Measurements from ENCODE around the gene CTRB2.
"Not testable (repeated sequence)": the region's sequence is repeated elsewhere in the genome, so short reads cannot be mapped to it uniquely, and the experiment has no call there.

Gene CTRB2

DNA sequence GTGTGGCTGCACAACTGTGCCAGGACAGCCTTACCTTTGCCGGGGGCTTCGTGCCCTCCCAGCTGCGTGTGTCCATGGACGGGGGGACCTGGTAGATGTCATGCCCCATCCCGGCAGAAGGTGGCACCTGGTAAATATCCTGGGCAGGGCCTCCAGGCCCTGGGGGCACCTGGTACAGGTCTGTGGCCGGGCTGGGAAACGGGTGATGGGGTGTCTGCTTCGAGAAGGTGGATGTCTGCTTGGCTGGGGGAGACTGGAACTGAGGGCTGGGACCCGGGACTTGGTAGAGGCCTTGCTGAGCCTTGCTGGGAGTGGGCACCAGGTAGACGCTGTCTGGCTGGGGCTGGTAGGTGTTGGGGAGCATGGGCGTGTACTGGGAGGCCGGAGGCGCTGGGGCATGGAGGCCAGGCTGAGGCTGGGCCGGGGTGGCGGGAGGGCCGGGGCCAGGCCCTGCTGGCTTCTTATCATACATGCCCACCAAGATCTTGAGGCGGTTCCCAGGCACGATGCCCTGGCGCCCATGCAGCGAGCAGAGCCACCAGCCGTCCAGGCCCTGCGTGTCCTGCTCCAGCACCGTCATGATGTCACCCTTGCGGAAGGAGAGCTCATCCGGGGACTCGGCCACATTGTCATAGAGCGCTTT, 35.6 kb upstream of the CTRB2 start:
- in situ Hi-C loops (cut with MboI; ENCODE audit: low sequenced_read_pairs): not testable (repeated sequence)

DNA sequence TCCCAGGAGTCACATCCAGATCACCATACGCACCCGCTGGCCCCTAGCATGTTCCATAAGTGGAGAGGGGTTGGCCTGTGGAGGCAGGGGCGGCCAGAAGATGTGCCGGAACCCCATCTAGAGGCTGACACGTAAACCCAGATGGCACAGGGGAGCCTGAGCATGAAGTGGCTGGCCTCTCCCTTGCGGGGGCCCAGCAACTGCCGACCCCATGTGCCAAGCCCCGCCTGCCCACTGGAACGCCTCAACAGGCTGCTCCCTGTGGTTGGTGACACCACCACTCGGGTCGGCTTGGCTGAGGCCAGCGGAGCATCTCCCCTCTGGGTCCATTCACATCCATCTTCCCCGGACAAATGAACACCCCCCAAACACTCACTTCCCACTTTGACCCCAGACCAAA, 35.0 kb upstream of the CTRB2 start:
- in situ Hi-C loops (cut with MboI; ENCODE audit: low sequenced_read_pairs): no loop called here

DNA sequence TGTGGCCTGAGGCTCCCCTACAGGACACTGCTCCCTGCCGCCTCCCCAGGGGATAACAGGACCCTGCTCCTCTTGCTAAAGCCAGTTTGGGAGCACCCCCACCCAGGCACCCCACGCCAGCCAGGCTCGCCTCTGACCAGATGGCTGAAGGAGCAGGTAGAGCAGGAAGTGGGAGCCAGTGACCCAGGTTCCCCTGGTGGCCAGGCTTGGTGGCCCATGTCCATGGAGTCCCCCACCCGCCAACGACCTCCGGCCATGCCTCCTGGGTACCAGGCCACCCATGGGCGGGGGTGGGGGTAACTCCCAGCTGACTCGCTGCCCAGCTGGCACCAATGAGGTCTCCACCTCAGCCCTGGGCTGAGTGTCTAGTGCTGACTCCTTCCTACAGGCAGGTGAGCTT, 34.5 kb upstream of the CTRB2 start:
- in situ Hi-C loops (cut with MboI; ENCODE audit: low sequenced_read_pairs): no loop called here

DNA sequence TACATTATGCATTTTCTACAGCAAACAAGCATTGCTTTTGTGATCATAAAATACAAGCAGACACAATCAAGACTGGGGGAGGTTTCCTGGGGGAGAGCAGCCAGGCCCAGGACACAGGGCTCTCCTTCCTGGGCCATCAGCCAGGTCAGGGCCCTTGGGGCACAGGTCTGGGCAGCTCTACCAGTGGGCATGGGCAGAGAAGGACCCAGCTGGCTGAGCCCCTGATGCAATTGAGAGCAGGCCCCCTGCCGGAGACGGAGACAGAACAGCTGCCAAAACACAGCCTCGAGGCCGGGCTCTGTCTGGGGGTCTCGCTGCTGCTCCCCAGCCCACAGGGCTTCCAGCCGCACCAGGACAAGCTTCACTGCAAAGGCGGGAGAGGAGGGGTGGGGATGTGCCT, 33.7 kb upstream of the CTRB2 start:
- in situ Hi-C loops (cut with MboI; ENCODE audit: low sequenced_read_pairs): not testable (repeated sequence)

DNA sequence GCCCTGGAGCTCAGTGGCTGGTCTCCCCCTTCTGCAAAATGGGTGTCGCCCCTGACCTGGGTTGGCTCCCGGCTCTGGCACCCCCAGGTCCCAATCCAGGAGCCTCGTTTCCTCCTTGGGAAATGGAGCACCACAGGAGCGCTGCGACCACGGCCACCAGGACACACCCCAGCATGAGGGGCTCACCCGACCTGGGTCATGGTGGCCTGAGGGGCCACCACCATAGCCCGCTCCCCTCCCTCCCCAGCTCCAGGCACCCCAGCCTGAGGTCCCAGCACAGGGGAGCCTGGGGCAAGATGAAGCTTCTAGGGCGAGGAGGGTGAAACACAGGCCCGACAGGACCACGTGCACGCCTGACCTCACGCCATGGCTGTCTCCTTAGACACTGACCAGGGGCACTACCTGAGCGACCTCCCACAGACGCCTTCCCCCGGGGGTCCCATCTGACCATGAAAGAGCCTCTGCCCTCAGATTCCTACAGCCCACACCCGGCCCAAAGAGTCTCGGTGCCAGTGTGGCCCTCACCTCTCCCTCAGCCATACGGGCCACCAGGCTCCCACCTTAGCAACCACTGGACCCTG, 32.7 kb upstream of the CTRB2 start:
- in situ Hi-C loops (cut with MboI; ENCODE audit: low sequenced_read_pairs): no loop called here

DNA sequence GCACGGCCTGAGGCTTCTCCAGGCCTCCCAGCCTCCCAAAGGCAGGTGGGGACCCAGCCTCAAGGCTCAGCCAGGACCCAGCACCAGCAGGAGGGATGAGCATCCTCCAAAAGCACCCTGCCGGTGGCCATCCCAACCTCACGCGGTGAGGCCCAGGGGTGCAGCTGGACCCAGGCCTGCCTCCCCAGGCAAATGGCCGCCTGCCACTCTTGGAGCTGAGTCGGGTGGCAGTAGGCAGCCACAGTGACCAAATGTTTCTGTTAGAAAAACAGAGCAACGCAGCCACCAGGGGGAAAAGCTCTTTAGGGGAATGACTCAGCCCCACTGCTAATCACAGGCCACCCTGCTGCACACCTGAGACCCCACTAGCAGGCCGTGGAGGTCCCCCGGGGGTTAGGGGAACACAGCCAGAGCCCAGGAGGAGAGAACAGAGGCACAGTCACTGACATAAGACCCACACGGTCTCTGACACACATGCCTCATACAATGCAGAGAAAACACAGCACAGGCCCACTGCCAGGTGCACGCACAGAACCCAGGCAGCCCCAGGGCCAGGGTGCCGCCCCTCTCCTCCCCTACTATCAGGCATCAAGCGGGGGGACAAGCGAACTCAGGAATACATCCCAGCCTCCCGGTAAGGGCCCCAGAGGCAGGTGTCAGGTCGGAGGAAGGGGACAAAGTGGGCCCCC, 32.0 kb upstream of the CTRB2 start:
- in situ Hi-C loops (cut with MboI; ENCODE audit: low sequenced_read_pairs): no loop called here

DNA sequence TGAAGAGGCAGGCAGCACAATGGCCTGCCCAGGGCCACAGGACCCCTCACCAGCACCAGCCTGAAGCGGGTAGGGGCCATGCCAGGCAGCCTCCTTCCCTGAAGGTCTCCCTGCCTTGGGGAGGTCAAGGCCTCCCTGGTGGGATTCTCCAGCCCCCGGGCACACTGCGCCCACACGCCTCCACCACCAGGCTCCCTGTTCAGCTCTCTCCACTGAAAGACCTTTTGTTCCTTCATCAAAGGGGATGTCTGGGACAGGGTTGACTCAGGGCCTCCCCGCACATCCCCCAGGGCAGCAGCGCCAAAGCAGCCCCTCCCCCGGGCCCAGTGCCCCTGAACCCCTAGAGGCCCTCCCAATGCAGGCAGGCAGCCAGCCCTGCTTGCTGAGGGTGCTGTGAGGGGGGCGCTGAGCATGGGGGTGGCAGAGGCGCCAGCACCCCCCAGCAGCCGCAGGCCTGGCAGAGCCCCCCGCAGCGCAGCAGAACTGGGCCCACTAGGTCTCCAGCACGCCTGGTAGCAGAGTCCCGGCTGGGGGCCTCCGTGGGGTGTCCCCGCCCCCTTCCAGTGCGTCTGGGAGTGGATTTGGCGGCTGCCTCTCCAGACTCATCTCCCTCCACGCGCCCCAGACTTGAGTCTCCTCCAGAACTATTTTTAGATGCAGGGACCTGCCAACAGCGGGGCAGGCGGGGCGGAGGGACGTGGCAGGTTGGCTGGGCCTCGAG, 31.3 kb upstream of the CTRB2 start:
- in situ Hi-C loops (cut with MboI; ENCODE audit: low sequenced_read_pairs): no loop called here

DNA sequence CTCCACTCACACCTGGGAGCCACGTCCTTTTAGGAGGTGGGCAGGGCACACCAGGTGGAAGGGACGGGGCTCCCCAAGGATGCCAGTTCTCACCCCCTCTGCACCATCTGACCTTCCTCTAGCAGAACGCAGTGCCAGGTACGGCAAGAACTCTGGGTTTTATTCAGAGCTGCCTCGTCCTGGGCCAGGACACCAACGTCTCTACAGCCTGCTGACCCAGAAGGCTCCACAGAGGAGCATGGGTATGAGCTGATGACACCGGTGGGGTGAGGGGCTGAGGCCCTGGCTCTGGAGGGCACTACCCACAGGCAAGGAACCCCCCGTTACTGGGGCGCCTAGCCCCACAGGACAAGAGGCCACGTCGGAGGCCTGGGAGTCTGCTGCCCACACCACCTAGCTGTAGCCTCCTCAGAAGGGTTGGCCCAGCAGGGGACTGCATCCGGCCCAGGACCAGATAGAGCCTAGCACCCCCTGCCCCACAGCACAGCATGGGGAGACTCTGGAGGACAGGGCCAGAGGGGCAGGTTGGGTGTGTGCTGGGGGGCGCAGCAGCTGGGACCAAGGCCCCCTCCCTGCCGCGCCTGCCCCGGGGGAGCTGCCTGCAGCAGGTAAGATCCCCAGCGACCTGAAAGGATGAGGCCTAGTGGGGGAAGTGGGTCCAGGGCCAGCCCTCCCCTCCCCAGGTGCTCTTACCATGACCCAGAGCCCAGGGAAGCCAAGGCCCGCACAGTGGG, 30.6 kb upstream of the CTRB2 start:
- in situ Hi-C loops (cut with MboI; ENCODE audit: low sequenced_read_pairs): no loop called here

DNA sequence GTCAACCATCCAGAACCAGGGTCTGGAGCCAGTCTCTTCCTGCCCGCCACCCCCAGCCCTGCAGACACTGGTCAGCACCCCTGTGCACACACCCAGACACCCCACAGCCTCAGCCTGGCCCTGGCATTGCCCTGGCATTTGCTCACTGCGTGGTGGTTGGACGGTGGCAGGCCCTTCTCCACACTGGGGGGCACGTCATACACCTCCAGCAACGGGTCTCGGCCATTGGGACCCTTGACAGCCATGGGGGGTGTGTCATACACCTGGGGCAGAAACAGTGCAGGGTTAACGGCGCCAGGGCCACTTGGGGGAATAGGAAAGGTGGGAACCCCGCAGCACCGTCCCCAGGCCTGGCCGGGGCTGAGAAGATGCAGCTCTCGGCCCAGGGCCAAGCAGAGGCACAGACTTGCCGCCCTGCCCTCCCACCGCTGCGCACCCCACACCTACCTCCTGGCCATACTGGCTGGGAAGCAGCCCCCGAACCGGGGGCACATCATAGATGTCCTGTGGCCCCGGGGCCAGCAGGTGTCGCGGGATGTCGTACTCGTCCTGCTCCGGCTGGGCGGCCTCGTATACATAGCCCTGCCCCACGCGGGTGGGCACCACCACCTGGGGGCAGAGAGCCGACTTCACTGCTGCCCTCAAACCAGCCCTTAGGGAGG, 29.9 kb upstream of the CTRB2 start:
- in situ Hi-C loops (cut with MboI; ENCODE audit: low sequenced_read_pairs): no loop called here

DNA sequence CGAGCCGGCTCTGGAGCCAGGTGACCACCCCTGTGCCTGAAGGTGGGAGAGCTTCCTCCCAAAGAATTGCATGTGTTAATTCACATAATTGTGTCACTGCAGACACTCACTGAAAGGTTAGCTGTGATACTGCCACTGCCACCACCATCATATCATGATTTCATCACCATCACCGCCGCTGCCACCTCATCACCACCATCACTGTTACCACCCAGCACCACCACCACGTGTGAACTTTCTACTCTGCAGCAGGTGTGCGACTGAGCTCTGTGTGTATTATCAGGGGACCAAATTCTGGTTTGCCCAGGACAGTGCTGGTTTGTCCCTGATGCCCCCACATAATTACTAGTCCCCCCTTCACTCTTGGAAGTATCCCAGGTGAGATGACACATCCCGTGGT, 29.3 kb upstream of the CTRB2 start:
- in situ Hi-C loops (cut with MboI; ENCODE audit: low sequenced_read_pairs): no loop called here

DNA sequence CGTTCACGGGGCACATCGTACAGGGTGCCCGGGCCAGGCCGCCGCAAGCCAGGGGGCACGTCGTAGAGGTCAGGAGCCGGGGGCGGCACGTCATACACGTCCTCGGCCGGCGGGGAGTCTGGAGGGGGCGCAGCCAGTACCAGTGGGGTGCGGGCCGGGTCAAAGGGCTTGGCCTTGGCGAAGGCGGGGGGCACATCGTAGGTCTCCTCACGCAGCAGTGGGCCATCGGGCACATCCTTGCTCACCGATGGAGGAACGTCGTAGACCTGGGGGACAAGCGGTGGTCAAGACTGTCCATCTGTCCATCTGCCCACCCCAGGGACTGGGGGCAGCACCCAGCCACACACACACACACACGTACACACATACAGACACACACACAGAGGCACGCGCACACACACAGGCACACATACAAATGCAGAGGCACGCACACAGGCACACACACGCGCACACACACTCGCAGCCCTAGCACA, 28.8 kb upstream of the CTRB2 start:
- in situ Hi-C loops (cut with MboI; ENCODE audit: low sequenced_read_pairs): no loop called here

DNA sequence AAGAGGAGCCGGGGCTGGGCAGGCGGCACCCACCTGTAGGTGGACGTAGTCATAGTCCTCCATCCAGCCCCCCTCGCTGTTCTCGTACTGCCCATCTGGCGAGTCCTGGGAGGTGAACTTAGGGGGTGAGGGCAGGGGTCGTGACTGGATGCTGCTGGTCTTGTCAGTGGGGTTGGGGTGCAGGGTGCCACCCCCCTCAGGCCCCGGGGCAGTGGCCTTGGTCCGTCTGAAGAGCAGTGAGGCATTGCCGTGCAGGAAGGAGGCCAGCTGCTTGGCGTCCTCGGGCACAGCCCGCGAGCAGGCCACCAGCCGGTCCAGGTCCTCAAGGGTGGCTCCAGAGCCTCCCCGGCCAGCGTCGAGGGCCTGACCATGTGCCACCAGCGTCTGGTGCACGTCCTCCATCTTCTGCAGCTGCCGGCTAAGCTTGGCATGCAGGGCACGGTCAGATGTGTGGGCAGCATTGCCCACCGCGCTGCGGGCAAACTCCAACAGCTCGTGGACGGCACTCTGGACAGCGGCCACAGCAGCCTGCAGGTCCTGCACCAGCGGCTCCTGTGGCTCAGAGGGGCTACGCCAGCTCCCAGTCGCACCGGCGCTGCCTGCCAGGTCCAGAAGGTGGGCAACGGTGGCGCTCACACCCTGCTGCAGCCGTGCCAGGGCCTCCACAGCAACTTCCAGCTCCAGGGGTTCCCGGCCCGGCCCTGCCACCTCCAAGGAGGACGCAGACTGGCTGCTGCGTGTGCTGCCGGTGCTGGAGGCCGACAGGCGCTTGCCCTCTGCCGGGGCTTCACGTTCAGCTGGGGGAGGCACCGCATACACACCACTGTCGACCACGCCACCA, 28.1 kb upstream of the CTRB2 start:
- in situ Hi-C loops (cut with MboI; ENCODE audit: low sequenced_read_pairs): loop anchor here (5.0 kb wide), 1 partner anchor 152 kb away; no protein-coding TSS in a partner anchor

DNA sequence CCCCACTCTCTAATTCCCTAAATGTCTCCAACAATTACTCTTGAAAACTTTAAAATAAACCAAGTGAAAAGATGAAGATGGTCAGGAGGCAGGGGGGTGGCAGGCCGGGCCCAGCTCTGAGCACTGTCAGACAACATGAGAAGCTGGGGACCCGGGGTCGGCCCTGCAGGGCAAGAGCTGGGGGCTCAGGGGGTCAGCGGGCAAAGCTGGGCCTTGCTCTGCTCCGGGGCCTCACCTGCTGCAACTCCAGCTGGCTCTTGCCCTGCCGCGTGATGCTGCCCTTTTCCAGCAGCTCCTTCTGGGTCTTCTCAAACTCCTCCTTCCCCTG, 26.6 kb upstream of the CTRB2 start:
- in situ Hi-C loops (cut with MboI; ENCODE audit: low sequenced_read_pairs): loop anchor here (5.0 kb wide), 1 partner anchor 154 kb away; no protein-coding TSS in a partner anchor

DNA sequence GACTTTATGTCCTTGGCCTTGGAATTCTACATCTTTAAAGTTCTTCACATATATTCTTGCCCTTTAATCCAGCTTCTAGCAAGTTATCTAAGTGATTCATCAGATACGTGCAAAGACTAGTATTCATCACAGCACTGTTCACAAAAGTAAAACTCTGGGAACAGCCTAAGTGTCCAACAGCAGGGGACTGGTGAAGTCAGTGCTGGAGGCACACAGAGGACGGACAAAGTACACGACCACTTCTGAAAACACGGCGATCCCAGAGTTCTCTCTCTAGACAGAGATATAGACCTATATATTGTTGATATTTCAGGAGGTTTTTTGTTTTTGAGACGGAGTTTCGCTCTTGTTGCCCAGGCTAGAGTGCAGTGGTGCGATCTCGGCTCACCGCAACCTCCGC, 24.6 kb upstream of the CTRB2 start:
- in situ Hi-C loops (cut with MboI; ENCODE audit: low sequenced_read_pairs): loop anchor here (5.0 kb wide), 1 partner anchor 156 kb away; no protein-coding TSS in a partner anchor

DNA sequence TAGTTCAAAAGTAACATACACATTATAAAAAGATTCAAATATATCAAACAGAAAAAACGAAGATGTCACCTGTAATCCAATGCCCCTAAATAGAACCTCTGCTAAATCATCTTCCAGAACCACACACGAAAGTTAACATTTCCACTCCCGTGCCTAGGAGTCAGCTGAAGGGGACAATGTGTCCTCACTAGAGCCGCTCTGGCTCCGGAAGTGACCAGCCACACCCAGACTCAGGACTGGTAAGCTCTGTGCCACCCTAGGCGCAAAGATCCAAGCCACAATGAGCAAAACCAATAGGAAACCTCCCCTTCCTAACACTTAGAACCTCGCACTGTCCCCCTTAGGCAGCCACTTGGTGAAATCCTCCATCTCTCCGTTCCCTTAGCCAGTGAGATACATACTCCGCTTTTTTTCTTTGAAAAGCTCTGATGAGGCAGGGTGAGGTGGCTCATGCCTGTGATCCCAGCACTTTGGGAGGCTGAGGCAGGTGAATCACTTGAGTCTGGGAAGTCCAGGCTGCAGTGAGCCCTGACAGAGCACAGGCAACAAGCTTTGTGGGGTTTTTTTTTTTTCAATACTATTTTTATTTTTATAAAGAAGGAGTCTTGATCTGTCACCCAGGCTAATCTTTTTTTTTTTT, 23.6 kb upstream of the CTRB2 start:
- in situ Hi-C loops (cut with MboI; ENCODE audit: low sequenced_read_pairs): loop anchor here (5.0 kb wide), 1 partner anchor 157 kb away; no protein-coding TSS in a partner anchor

DNA sequence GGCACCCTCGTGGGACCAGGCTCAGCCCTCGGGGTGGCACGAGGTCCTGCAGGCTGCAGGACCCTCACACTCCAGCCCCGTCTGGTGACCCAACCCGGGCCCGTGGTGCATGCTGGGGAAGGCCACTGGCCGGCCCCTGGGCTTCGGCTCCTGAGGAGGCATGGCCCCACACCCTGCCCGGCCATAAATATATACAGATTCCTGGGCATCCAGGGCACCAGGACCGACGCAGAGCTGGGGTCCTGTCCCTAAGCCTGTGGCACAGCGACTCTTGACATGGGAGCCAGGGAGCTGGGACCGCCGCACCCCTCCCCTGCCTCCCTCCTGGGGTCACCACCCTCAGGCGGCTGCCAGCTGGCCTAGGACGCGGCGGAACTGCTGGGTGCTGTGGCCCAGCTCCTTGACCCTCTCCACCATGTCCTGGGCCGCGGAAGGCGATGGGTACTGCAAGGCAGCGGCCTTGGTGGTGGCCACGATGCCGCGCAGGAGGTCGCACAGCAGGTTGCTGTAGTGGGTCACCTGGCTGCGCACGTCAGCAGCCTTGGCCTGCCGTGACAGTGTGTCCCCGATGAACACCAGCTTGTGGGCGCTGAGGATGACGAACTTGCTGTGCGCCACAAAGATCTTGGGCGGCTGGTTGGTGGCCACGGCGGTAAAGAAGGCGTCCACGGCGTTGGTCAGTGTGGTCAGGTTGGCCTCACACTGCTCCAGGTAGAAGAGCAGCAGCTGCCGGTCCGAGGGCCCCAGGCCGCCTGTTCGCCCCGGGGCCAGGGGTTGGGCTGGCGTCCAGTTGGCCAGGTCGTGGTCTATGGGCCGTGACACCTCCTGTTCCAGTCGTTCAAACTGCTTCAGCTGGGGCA, 22.4 kb upstream of the CTRB2 start:
- in situ Hi-C loops (cut with MboI; ENCODE audit: low sequenced_read_pairs): loop anchor here (5.0 kb wide), 1 partner anchor 158 kb away; no protein-coding TSS in a partner anchor

DNA sequence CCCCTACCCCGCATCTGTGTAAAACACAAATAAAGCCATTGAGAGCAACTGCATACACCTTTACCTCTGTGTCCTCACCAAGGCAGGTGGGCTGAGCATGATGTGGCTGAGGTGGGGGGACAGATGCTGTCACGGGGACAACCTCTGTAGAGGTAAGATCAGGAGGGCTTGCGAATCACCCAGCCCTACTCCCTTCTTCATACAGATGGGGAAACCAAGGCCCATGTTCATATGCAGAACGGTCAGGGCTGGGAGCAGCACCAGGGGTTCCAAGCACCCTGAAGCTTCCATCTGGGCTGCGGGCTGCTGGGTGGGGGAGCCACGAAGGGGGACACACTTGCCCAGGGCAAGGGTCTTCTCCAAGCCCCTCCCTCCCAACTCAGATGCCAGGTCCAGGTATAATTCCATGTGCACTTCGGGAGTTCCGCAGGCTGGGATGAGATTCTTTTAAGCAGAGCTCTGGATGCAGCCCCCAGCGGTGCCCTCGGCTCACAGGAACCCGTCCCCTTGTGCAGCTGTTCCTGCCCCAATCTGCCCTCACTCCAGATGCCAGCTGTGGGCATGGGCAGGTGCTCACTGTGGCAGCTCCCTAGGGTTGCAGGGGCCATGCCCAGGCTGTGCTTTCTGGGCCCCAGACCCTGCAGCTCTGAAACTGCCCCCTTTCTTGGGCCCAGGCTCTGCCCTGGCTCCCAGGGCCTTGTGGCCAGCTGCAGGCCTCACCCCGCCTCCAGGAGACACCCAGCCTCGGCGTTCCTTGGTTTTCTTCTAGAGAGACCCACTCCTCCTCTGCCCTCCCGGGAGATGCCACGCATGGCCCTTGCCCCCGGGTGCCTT, 21.4 kb upstream of the CTRB2 start:
- in situ Hi-C loops (cut with MboI; ENCODE audit: low sequenced_read_pairs): no loop called here
